Measurements from ENCODE around the gene NDST4.

Gene NDST4

DNA sequence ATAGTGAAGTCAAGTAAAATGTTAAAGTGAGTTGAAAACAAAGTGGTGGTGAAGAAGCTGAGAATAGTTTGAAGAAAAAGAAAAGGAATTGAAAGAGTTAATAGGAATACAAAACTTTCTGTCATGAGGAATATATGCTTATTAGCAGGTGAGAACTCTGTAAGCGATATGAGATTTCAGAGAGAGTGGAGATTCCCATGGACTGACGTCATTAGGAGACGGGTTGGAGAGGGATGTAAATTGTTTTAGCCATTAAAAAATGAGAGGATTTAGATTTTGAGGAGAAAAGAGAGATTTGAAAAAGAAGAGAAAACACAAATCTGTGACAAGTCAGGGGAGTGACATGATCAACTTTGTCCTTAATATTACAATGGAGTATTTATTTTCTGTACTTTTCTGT is 11.7 kb downstream of the NDST4 start:
- Histone ChIP-seq H3K4me1 (ENCODE audit: low read length) (peaks cover 15% of the 10 kb centered on the region), H3K27ac (ENCODE audit: low read length) (no peak overlapping the region), H3K36me3 (replicated peaks; ENCODE audit: low read depth, low read length) (no peaks in the 10 kb centered on the region), H3K9me3 (ENCODE audit: insufficient read depth, low read length) (no peaks in the 10 kb centered on the region), H3K9ac (ENCODE audit: low read length) (no peak overlapping the region), H3K27me3 (ENCODE audit: low read depth, low read length) (no peaks in the 10 kb centered on the region), H3K79me2 (ENCODE audit: low read length) (no peaks in the 10 kb centered on the region), H2AFZ (ENCODE audit: low read depth, low read length) (no peak overlapping the region), H3K4me2 (ENCODE audit: low read length) (no peak overlapping the region), H3K4me3 (ENCODE audit: low read length) (no peak overlapping the region), H4K20me1 (ENCODE audit: insufficient read depth, low read length) (no peaks in the 10 kb centered on the region)
- TF ChIP-seq EZH2phosphoT487 (IDR thresholded peaks at IDR 0.05; ENCODE audit: low read depth) = no peak
- TF ChIP-seq, protein P1, sequence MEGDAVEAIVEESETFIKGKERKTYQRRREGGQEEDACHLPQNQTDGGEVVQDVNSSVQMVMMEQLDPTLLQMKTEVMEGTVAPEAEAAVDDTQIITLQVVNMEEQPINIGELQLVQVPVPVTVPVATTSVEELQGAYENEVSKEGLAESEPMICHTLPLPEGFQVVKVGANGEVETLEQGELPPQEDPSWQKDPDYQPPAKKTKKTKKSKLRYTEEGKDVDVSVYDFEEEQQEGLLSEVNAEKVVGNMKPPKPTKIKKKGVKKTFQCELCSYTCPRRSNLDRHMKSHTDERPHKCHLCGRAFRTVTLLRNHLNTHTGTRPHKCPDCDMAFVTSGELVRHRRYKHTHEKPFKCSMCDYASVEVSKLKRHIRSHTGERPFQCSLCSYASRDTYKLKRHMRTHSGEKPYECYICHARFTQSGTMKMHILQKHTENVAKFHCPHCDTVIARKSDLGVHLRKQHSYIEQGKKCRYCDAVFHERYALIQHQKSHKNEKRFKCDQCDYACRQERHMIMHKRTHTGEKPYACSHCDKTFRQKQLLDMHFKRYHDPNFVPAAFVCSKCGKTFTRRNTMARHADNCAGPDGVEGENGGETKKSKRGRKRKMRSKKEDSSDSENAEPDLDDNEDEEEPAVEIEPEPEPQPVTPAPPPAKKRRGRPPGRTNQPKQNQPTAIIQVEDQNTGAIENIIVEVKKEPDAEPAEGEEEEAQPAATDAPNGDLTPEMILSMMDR (IDR thresholded peaks at IDR 0.05; ENCODE audit: low read depth, low read length) = no peak

DNA sequence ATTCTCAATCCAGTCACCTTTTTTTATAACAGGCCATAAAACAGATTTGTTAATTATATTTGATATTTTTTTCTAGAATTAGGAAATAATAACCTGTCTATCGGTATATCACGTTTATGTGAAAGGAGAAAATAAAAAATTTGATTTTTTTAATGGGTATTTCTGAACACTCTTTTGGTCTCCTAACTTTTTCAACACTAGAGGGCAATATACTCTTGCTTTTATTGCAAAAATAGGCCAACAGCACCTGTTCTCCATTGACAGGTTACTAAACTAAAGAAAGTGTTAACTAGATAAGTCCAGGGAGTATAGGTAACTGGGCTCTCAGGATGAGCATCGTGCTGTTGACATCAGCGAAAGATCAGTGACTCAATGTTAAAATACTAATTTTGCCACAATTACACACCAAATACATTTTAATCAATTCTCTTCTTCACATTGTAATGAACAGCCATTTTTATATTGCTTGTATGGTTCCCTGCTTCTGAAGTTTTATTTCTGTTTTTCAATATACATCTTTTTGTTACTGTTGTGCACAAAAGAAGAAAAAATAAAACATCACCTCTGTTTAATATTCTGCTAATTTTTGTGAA is 22.8 kb downstream of the NDST4 start:
- no peak overlapping the region for H3K4me3 ChIP-seq (ENCODE audit: low read length)
- peak overlapping the region; percentile 25; the same call in 1 of the 2 replicates for H3K4me2 ChIP-seq (ENCODE audit: low read length)
- H3K36me3 ChIP-seq (replicated peaks; ENCODE audit: low read depth, low read length) = no peaks in the 10 kb centered on the region
- TF ChIP-seq, protein P1 (IDR thresholded peaks at IDR 0.05; ENCODE audit: low read depth, low read length) = peak; percentile 80
- no peak for TF ChIP-seq EZH2phosphoT487 (IDR thresholded peaks at IDR 0.05; ENCODE audit: low read depth)
- 0 out of 2 replicates have a peak, but pooled peaks cover 2% of the 10 kb centered on the region for H3K4me1 ChIP-seq (ENCODE audit: low read length)
- no peak overlapping the region for H3K9ac ChIP-seq (ENCODE audit: low read length)
- H4K20me1 ChIP-seq (ENCODE audit: insufficient read depth, low read length) = no peaks in the 10 kb centered on the region
- no peak overlapping the region for H2AFZ ChIP-seq (ENCODE audit: low read depth, low read length)
- no peaks in the 10 kb centered on the region for H3K27me3 ChIP-seq (ENCODE audit: low read depth, low read length)
- H3K79me2 ChIP-seq (ENCODE audit: low read length) = no peaks in the 10 kb centered on the region
- no peak overlapping the region for H3K27ac ChIP-seq (ENCODE audit: low read length)
- no peaks in the 10 kb centered on the region for H3K9me3 ChIP-seq (ENCODE audit: insufficient read depth, low read length)

- H3K79me2 ChIP-seq (ENCODE audit: low read length) = no peaks in the 10 kb centered on the region
- H3K4me3 ChIP-seq (ENCODE audit: low read length) = no peak overlapping the region
- no peaks in the 10 kb centered on the region for H3K36me3 ChIP-seq (replicated peaks; ENCODE audit: low read depth, low read length)
- H3K9me3 ChIP-seq (ENCODE audit: insufficient read depth, low read length) = no peaks in the 10 kb centered on the region
- H3K27me3 ChIP-seq (ENCODE audit: low read depth, low read length) = no peaks in the 10 kb centered on the region
- H4K20me1 ChIP-seq (ENCODE audit: insufficient read depth, low read length) = no peaks in the 10 kb centered on the region
- H3K4me2 ChIP-seq (ENCODE audit: low read length) = no peak overlapping the region
- TF ChIP-seq EZH2phosphoT487 (IDR thresholded peaks at IDR 0.05; ENCODE audit: low read depth) = no peak
- TF ChIP-seq, protein P1 (IDR thresholded peaks at IDR 0.05; ENCODE audit: low read depth, low read length) = no peak
- no peaks in the 10 kb centered on the region for H3K4me1 ChIP-seq (ENCODE audit: low read length)
- H3K9ac ChIP-seq (ENCODE audit: low read length) = no peak overlapping the region
- peak overlapping the region; percentile 84 for H2AFZ ChIP-seq (ENCODE audit: low read depth, low read length)
- H3K27ac ChIP-seq (ENCODE audit: low read length) = no peak overlapping the region
These were observed 30.8 kb downstream of the NDST4 start for GRCh38 chr4:115082633-115083032.

DNA sequence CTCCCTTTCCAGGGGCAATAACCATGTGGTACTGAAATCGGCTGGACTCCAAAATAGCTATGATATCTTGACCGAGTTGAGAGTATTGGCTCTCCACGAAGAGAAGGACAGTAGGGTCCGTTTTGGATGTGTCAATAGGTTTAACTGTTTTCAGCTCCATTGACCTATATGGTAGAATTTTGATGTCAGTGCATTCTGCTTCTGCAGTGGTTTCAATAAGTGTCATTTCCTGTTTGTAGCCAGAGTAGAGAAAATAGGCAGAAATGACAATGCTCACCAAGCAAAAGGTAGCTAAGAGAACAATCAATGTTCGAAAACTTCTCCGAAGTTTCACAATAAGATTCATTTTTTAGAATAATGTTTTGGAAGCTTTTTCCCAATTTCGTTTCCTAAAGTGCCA is 36.7 kb downstream of the NDST4 start:
- Histone ChIP-seq H3K4me3 (ENCODE audit: low read length) (no peak overlapping the region), H4K20me1 (ENCODE audit: insufficient read depth, low read length) (no peaks in the 10 kb centered on the region), H2AFZ (ENCODE audit: low read depth, low read length) (no peak overlapping the region), H3K9ac (ENCODE audit: low read length) (no peak overlapping the region), H3K27me3 (ENCODE audit: low read depth, low read length) (no peaks in the 10 kb centered on the region), H3K4me1 (ENCODE audit: low read length) (no peaks in the 10 kb centered on the region), H3K79me2 (ENCODE audit: low read length) (no peaks in the 10 kb centered on the region), H3K36me3 (replicated peaks; ENCODE audit: low read depth, low read length) (no peaks in the 10 kb centered on the region), H3K4me2 (ENCODE audit: low read length) (no peak overlapping the region), H3K9me3 (ENCODE audit: insufficient read depth, low read length) (no peaks in the 10 kb centered on the region), H3K27ac (ENCODE audit: low read length) (no peak overlapping the region)
- TF ChIP-seq, protein P1 (IDR thresholded peaks at IDR 0.05; ENCODE audit: low read depth, low read length) = no peak
- TF ChIP-seq EZH2phosphoT487 (IDR thresholded peaks at IDR 0.05; ENCODE audit: low read depth) = no peak
